GM21786 (cell line): ENCODE measurements around the gene NPFFR1.
"Not testable (repeated sequence)": the region's sequence is repeated elsewhere in the genome, so short reads cannot be mapped to it uniquely, and the experiment has no call there.

Source experiments
- ATAC-seq: cut with Tn5 transposase; IDR thresholded peaks from one replicate; pipeline ENCODE4 v1.9.1; 2021; ENCODE audit not compliant: unreplicated experiment

Gene NPFFR1

DNA sequence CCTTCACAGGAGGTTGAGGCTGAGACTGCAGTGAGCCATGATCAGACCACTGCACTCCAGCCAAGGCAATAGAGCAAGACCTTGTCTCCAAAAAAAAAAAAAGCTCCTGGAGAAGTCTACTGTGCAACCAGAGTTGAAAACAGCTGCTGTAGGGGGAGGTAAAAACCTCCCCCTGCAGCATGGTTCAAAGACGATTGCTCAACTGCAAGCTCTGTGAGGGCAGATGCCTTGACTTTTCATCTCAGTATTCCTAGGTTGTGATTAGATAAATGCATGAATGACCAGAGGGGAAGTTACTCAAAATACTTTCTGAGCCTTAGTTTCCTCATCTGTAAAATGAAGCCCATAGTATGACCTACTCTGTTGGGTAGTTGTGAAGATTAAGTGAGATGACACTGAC, 25.6 kb downstream of the NPFFR1 start:
- no peak for ATAC-seq

DNA sequence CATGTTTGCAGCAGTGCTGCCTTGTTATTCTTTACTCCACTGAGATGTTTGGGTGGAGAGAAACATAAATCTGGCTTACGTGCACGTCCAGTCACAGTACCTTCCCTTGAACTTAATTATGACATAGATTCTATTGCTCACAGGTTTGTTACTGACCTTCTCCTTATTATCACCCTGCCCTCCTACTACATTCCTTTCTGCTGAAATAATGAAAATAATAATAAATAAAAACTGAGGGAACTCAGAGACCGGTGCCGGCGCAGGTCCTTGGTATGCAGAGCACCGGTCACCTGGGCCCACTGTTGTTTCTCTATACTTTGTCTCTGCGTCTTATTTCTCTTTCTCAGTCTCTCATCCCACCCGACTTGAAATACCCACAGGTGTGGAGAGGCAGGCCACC, 26.0 kb downstream of the NPFFR1 start:
- not testable (repeated sequence) for ATAC-seq

- ATAC-seq = no peak
Observed at GRCh38 chr10:70256463-70256862, 27.3 kb downstream of the NPFFR1 start.

- no peak for ATAC-seq
Observed at GRCh38 chr10:70255329-70256299, 28.2 kb downstream of the NPFFR1 start.

GRCh38 chr10:70254778-70255328, 29.0 kb downstream of the NPFFR1 start:
- ATAC-seq = no peak

- no peak for ATAC-seq
Observed at GRCh38 chr10:70253878-70254765, 29.7 kb downstream of the NPFFR1 start.

GRCh38 chr10:70250961-70251680, 32.7 kb downstream of the NPFFR1 start:
- ATAC-seq = no peak

- ATAC-seq = no peak
Observed at GRCh38 chr10:70247360-70247759, 36.4 kb downstream of the NPFFR1 start.

GRCh38 chr10:70241081-70241480, 42.7 kb downstream of the NPFFR1 start:
- ATAC-seq = no peak

DNA sequence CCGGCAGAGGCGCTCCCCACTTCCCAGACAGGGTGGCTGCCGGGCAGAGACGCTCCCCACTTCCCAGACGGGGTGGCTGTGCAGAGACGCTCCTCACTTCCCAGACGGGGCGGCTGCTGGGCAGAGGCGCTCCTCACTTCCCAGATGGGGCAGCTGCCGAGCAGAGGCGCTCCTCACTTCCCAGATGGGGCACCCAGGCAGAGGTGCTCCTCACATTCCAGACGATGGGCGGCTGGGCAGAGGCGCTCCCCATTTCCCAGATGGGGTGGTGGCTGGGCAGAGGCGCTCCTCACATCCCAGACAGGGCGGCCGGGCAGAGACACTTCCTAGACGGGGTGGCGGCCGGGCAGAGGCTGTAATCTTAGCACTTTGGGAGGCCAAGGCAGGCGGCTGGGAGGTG, 43.8 kb downstream of the NPFFR1 start:
- ATAC-seq = not testable (repeated sequence)

DNA sequence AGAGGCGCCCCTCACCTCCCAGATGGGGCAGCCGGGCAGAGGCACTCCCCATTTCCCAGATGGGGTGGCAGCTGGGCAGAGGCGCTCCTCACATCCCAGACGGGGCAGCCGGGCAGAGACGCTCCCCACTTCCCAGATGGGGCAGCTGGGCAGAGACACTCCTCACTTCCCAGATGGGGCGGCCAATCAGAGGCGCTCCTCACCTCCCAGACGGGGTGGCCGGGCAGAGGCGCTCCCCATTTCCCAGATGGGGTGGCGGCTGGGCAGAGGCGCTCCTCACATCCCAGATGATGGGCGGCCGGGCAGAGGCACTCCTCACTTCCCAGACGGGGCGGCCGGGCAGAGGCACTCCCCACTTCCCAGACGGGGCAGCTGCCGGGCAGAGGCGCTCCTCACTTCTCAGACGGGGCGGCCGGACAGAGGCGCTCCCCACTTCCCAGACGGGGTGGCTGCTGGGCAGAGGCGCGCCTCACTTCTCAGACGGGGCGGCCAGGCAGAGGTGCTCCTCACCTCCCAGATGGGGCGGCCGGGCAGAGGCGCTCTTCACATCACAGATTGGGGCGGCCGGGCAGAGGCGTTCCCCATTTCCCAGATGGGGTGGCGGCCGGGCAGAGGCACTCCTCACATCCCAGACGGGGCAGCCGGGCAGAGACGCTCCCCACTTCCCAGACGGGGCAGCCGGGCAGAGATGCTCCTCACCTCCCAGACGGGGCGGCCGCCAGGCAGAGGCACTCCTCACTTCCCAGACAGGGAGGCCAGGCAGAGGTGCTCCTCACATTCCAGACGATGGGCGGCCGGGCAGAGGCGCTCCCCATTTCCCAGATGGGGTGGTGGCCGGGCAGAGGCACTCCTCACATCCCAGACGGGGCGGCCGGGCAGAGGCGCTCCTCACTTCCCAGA, 44.5 kb downstream of the NPFFR1 start:
- ATAC-seq = not testable (repeated sequence)

DNA sequence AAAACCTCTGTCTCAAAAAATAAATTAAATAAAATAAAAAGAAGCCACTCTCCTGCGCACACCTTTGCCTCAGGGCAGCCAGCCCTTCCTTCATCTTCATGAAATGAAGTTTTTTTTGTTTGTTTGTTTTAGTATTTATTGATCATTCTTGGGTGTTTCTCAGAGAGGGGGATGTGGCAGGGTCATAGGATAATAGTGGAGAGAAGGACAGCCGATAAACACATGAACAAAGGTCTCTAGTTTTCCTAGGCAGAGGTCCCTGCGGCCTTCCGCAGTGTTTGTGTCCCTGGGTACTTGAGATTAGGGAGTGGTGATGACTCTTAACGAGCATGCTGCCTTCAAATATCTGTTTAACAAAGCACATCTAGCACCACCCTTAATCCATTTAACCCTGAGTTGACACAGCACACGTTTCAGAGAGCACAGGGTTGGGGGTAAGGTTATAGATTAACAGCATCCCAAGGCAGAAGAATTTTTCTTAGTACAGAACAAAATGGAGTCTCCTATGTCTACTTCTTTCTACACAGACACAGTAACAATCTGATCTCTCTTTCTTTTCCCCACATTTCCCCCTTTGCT, 45.8 kb downstream of the NPFFR1 start:
- ATAC-seq = not testable (repeated sequence)

- no peak for ATAC-seq
Observed at GRCh38 chr10:70234668-70235447, 48.9 kb downstream of the NPFFR1 start.

GRCh38 chr10:70233939-70234300, 49.9 kb downstream of the NPFFR1 start:
- ATAC-seq = no peak

- ATAC-seq = peak; percentile 84
Observed at GRCh38 chr10:70233109-70233938, 50.5 kb downstream of the NPFFR1 start, which contains the start of gene PPA1. Gene PPA1, minus strand, starts transcription at chr10:70233429. Its CDS starts 102 bp downstream, at chr10:70233327.

- no peak for ATAC-seq
Observed at GRCh38 chr10:70232859-70233108, 51.0 kb downstream of the NPFFR1 start.

DNA sequence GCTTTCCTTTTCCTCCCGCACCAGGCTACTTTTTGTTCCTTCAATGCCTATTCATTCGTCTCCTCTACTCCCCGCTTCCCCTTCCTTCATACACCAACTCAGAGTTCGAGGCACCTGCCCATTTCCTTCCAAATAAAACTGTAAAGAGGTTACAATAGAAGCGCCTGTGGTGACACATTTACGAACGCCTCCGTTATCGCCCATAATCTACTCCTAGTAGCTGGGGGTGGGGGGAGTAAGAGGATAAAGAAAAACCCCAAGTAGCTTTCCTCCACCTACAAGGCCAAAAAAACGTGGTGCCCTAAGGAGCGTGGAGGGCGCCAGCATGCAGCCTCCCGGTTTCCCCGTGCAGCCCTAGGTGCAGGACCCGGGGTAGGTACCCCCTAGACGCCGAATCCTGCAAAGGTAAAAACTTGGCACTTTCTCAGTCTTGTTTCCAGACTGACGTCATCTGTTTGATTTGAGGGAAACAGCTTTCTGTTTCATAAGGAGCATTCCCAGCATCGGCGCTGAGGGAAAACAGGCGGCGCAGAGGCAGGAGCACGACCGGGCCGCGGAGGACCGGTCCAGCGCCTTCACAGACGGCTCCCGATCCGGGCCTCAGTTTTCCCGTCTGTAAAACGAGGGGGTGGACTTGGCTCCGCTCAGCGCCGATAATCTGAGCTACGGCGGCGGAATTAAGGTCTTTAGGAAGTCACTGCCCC, 51.5 kb downstream of the NPFFR1 start:
- ATAC-seq = no peak
